HEK293T (cell line): ENCODE measurements around the gene SLC35F3.

Source experiments
- CTCF ChIA-PET: fragments of 350-600 bp; formaldehyde crosslinking; extraction: SDS; loops from one replicate; lab custom pipeline; 2021; ENCODE audit warnings: antibody characterized with exemption, inconsistent platforms; lab: Yijun Ruan, JAX
- POLR2A ChIA-PET: fragments of 350-600 bp; formaldehyde crosslinking; extraction: SDS; loops from one replicate; lab custom pipeline; 2020; ENCODE audit warnings: antibody characterized with exemption, inconsistent platforms; lab: Yijun Ruan, JAX
- DNase-seq: peaks from one replicate; pipeline ENCODE4 v3.0.0; 2012; ENCODE audit warnings: mixed read lengths; ENCODE audit errors: extremely low spot score
- ARNT ChIP-seq: fragments of 450-650 bp; IDR thresholded peaks from 2 replicates; pipeline ENCODE4 v1.6.1; 2017; ENCODE audit warnings: mild to moderate bottlenecking
- BHLHE40 ChIP-seq: fragments of 450-650 bp; IDR thresholded peaks from 2 replicates; pipeline ENCODE4 v1.6.1; 2016; ENCODE audit warnings: mild to moderate bottlenecking, moderate library complexity, borderline replicate concordance
- CTBP1 ChIP-seq: fragments of 450-650 bp; IDR thresholded peaks from 2 replicates; pipeline ENCODE4 v1.6.1; 2016; ENCODE audit warnings: borderline replicate concordance
- ELF4 ChIP-seq: fragments of 450-650 bp; IDR thresholded peaks from 2 replicates; pipeline ENCODE4 v1.6.1; 2017; ENCODE audit warnings: antibody characterized with exemption
- FOXA1 ChIP-seq: fragments of 450-650 bp; IDR thresholded peaks from 2 replicates; pipeline ENCODE4 v1.6.1; 2016; ENCODE audit warnings: mild to moderate bottlenecking
- FOXK2 ChIP-seq: fragments of 450-650 bp; IDR thresholded peaks from 2 replicates; pipeline ENCODE4 v1.6.1; 2016; ENCODE audit warnings: mild to moderate bottlenecking
- FOXM1 ChIP-seq: fragments of 450-650 bp; IDR thresholded peaks from 2 replicates; pipeline ENCODE4 v1.6.1; 2017; ENCODE audit warnings: mild to moderate bottlenecking, borderline replicate concordance
- HDGF ChIP-seq: fragments of 450-650 bp; IDR thresholded peaks from 2 replicates; pipeline ENCODE4 v1.6.1; 2017; ENCODE audit warnings: antibody characterized with exemption, borderline replicate concordance
- L3MBTL2 ChIP-seq: fragments of 450-650 bp; conservative IDR thresholded peaks from 2 replicates; pipeline ENCODE4 v1.6.1; 2016; ENCODE audit warnings: mild to moderate bottlenecking
- LEF1 ChIP-seq: fragments of 450-650 bp; IDR thresholded peaks from 2 replicates; pipeline ENCODE4 v1.6.1; 2017; ENCODE audit warnings: mild to moderate bottlenecking, borderline replicate concordance
- NFRKB ChIP-seq: fragments of 450-650 bp; IDR thresholded peaks from 2 replicates; pipeline ENCODE4 v1.6.1; 2016; ENCODE audit warnings: mild to moderate bottlenecking, moderate library complexity
- SP1 ChIP-seq: fragments of 450-650 bp; IDR thresholded peaks from 2 replicates; pipeline ENCODE4 v1.6.1; 2017
- SUZ12 ChIP-seq: fragments of 450-650 bp; IDR thresholded peaks from 2 replicates; pipeline ENCODE4 v1.6.1; 2016; ENCODE audit warnings: mild to moderate bottlenecking
- TARDBP ChIP-seq: fragments of 450-650 bp; IDR thresholded peaks from 2 replicates; pipeline ENCODE4 v1.6.1; 2016
- ZNF384 ChIP-seq: fragments of 450-650 bp; IDR thresholded peaks from 2 replicates; pipeline ENCODE4 v1.6.1; 2016
- TF ChIP-seq, protein P1 (sequence below): fragments of 450-650 bp; IDR thresholded peaks from 2 replicates; pipeline ENCODE4 v1.6.1; 2016

The SLC35F3 gene

DNA sequence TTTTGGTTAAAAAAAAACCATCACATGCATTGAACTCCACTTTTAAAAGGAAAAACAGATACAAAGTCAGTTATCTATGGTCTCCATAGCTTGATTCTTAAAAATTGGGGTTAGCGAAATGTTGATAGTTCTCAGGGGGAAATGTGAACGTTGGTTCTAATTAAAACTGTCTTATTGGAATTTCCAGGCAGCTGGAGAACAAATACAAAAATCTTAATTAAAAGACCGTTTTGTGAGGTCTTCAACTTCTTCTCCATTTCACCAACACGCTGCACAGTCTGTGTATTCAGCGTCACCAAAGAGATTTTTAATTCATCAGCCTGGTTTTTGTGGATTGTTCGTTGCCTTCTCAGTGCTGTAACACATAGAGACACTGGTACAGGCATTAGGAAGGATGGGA is 369.5 kb downstream of the SLC35F3 start:
- ChIA-PET CTCF (no interaction called here), POLR2A (no interaction called here)
- DNase-seq: no peak
- TF ChIP-seq, protein P1, sequence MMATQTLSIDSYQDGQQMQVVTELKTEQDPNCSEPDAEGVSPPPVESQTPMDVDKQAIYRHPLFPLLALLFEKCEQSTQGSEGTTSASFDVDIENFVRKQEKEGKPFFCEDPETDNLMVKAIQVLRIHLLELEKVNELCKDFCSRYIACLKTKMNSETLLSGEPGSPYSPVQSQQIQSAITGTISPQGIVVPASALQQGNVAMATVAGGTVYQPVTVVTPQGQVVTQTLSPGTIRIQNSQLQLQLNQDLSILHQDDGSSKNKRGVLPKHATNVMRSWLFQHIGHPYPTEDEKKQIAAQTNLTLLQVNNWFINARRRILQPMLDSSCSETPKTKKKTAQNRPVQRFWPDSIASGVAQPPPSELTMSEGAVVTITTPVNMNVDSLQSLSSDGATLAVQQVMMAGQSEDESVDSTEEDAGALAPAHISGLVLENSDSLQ: no peak
- TF ChIP-seq FOXK2 (no peak), TARDBP (no peak), SP1 (no peak), LEF1 (no peak), FOXM1 (no peak), HDGF (no peak), NFRKB (no peak)

DNA sequence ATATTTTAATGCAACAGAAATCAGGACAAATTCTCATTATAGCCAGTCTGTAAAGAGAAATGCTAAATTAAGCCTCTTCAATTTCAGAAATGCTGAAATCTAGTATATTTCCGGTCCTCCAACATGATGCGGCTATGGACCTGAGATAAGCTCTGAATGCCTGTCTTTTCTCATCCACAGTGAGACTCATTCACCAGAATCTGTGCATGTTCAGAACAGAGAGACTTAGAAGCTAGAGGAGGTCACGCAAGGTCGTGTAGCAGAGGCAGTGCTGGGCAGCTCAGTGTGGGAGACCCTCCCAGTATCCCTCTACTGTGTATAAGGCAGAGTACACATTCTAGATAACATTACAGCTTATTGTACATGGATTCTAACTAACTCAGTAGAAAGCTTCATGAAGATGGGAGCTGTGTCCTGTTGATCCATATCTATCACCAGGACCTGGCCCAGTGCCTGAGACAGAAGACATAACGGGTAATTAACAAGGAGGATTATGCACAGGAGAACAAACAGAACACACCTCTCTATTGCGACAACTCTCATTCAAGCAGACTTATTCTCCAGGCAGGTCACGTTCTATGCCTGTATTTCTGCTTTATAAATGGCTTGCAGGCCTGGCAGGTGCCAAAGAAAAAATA is 371.8 kb downstream of the SLC35F3 start:
- ChIA-PET CTCF (no interaction called here), POLR2A (no interaction called here)
- DNase-seq: no peak
- TF ChIP-seq FOXM1: no peak
- TF ChIP-seq SUZ12: no peak
- no peak for TF ChIP-seq BHLHE40
- no peak for TF ChIP-seq NFRKB
- no peak for TF ChIP-seq SP1
- no peak for TF ChIP-seq FOXA1
- TF ChIP-seq FOXK2: no peak

DNA sequence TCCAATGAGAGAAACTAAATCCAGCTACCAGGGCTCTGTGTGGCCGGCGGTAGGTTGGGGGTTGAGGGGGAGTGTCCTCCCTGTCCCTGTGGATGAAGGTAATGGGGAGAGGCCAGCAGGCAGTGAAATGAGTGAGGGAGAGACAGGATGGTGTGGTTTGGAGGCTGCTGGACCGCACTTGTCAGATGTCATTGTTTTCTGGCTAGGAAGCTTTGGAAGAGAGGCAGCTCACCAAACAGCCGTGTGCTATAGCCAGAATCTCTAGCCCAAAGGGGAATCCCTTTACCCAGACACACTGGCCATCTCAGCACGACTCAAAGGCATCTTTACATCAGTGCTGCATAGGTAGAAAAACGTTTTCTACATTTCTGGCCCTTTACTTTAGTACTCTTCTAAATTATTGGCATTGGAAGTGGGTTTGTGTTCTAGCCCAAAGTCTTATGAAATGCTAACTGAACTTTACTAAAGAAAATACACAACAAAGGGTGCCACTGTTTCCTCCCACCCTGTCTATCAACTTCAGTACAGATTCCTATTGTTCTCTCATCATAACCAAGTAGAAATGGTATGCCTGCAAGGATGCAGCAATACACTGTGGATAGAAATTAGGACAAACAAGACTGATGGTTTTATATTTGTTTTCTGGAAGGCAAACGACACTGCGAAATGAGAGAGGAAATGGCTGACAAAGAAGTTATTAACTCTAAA is 372.8 kb downstream of the SLC35F3 start:
- no peak for DNase-seq
- ChIA-PET CTCF (no interaction called here), POLR2A (no interaction called here)
- TF ChIP-seq BHLHE40 (no peak), FOXM1 (no peak), HDGF (no peak), NFRKB (no peak), CTBP1 (no peak), LEF1 (no peak), SUZ12 (no peak), TARDBP (no peak), SP1 (no peak), ARNT (no peak), FOXA1 (no peak), ELF4 (no peak), L3MBTL2 (no peak)
- TF ChIP-seq, protein P1: no peak

DNA sequence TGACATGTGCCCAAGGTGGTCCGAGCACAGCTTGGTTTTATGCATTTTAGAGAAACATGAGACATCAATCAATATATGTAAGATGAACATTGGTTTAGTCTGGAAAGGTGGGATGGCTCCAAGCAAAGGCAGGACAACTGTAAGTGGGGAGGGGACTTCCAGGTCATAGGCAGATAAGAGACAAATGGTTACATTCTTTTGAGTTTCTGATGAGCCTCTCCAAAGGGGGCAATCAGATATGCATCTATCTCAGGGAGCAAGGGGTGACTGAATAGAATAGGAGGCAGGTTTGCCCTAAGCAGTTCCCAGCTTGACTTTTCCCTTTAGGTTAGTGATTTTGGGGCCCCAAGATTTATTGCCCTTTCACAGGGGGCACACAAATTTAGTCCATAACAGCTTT is 374.5 kb downstream of the SLC35F3 start:
- ChIA-PET POLR2A (no interaction called here), CTCF (no interaction called here)
- DNase-seq: no peak
- TF ChIP-seq TARDBP (no peak), BHLHE40 (no peak), NFRKB (no peak), ELF4 (no peak), ZNF384 (no peak), FOXK2 (no peak)
- TF ChIP-seq, protein P1: no peak

DNA sequence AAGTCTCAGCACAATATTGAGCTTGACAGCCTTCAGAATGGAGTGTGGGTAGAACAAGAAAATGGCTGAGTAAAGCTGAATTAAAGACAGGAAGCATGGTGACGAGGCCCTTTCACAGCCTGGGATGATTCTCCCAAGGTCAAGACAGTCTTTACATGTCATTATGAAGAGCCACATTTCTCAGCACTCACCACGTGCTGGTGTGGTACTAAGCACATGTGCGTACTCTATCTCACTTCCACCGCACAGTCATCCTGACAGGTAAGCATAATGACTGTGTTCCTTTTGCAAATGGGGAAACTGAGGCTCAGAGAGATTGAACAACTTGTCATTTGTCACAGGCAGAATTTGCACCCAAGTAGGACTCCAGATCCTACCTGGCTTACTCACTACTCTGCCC is 376.0 kb downstream of the SLC35F3 start:
- TF ChIP-seq ELF4 (no peak), NFRKB (no peak), LEF1 (no peak), L3MBTL2 (no peak)
- TF ChIP-seq, protein P1: no peak
- ChIA-PET CTCF (interaction anchor here (1.8 kb wide), 1 partner anchor 29 kb away, joined by 8 read pairs; no protein-coding TSS in a partner anchor), POLR2A (no interaction called here)
- no peak for DNase-seq

DNA sequence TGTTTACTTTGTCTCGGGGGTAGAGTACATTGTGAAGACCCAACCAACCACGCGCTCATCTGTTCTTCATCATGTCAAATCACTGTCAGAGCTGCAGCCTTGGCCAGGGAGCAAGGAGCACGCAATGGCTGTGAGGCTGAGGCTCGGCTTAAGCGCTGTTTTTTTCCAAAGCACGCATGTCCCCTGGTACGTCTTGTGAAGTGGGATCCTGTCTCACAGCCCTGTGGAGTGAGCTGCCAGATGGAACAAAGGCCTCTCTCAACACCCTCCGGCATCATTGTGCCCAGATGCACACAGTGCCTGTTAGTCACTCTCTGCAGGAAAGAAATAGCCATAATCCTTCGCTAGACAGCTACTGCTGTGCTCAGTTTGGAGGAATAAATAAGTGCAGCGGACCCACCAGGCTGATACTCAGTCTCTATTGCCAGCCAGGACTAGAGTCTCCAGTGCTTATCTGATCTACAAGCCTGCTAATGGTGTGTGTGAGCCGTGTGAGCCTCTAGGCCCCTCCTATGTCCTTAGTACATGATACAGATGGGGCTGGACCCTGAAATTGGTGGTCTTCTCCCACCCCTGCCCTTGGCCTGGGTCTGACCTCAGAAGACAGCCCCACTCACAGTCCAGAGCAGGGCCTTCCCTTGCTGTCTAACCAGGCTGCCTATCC is 377.5 kb downstream of the SLC35F3 start:
- ChIA-PET CTCF (interaction anchor here (1.8 kb wide), 1 partner anchor 28 kb away, joined by 8 read pairs; no protein-coding TSS in a partner anchor), POLR2A (no interaction called here)
- TF ChIP-seq NFRKB (no peak), L3MBTL2 (no peak), SUZ12 (no peak), FOXA1 (no peak), ELF4 (no peak), CTBP1 (no peak), HDGF (no peak), SP1 (no peak), LEF1 (no peak), FOXM1 (no peak), ARNT (no peak), FOXK2 (no peak), ZNF384 (no peak)
- TF ChIP-seq, protein P1: no peak
- no peak for DNase-seq
